Endothelial cell of umbilical vein (primary cell): ENCODE measurements around the gene FBXO10. TPM values are rescaled to one million over a fixed set of nuclear protein-coding genes. Genes with fewer than 3 reads are reported as not detected.

ENCODE experiments used
- BruUV-seq: library from RNA; stranded (reverse); fragments of 400-500 nt; replicated peaks from 2 replicates; lab custom pipeline; 2021; lab: Mats Ljungman, UMichigan
- CTCF ChIA-PET: fragments of 300-600, 350-600 bp; sonication (Branson Sonifier 250); formaldehyde crosslinking; loops from one replicate; lab custom pipeline; 2021; ENCODE audit warnings: antibody characterized with exemption, inconsistent platforms; lab: Charles Lee
- POLR2A ChIA-PET: fragments of 300-600, 350-600 bp; sonication (Branson Sonifier 250); formaldehyde crosslinking; loops from one replicate; lab custom pipeline; 2021; ENCODE audit warnings: antibody characterized with exemption, inconsistent platforms; lab: Charles Lee
- DNase-seq: peaks from one replicate; pipeline ENCODE4 v3.0.0-alpha.2; 2011; ENCODE audit warnings: low read depth, low spot score
- FAIRE-seq: peaks from 2 replicates; lab custom pipeline; 2011; peaks lifted over from hg19 to GRCh38; lab: Jason Lieb, UNC
- H2AFZ ChIP-seq: 2 replicates; pipeline ENCODE4 v1.6.0; 2012; ENCODE audit warnings: low read depth, low read length, control low read depth, inconsistent platforms
- H3K27ac ChIP-seq: 2 replicates; pipeline ENCODE4 v1.5.1; 2011; ENCODE audit warnings: low read depth, mild to moderate bottlenecking, control low read depth, low read length, moderate library complexity; ENCODE audit not compliant: insufficient read depth
- H3K27me3 ChIP-seq, 2 experiments: 2 replicates each; pipeline versions ENCODE4 v1.6.0 to v1.6.1; 2011; ENCODE audit warnings: low read length in 2 of 2, mixed read lengths in 1 of 2; ENCODE audit not compliant: control insufficient read depth in 2 of 2, insufficient read depth in 2 of 2
- H3K36me3 ChIP-seq, 2 experiments: 2 replicates in 1 of 2; 3 replicates in 1 of 2; pipeline ENCODE4 v1.5.1; 2011; ENCODE audit warnings: low read length in 2 of 2, mild to moderate bottlenecking in 1 of 2, moderate library complexity in 1 of 2; ENCODE audit not compliant: control insufficient read depth in 2 of 2, insufficient read depth in 2 of 2; ENCODE audit errors: extremely low read depth in 1 of 2
- H3K4me1 ChIP-seq: 3 replicates; pipeline ENCODE4 v1.5.1; 2011; ENCODE audit warnings: mild to moderate bottlenecking, low read length; ENCODE audit not compliant: control insufficient read depth, insufficient read depth; ENCODE audit errors: extremely low read depth
- H3K4me2 ChIP-seq: 2 replicates; pipeline ENCODE4 v1.6.1; 2011; ENCODE audit warnings: low read length, control low read depth, mixed read lengths; ENCODE audit not compliant: insufficient read depth
- H3K4me3 ChIP-seq, 3 experiments: fragments of 200-600 bp in 1 of 3; sonication (generic), shearing (Covaris generic) in 1 of 3; replicated peaks in 1 of 3; 2 replicates each; pipeline ENCODE4 v1.5.1; 2011 to 2016; ENCODE audit warnings: control low read depth in 3 of 3, low read length in 3 of 3, mild to moderate bottlenecking in 2 of 3, inconsistent platforms in 1 of 3, low read depth in 1 of 3, moderate library complexity in 1 of 3; ENCODE audit not compliant: insufficient read depth in 1 of 3
- H3K79me2 ChIP-seq: 2 replicates; pipeline ENCODE4 v1.6.0; 2012; ENCODE audit warnings: low read length, inconsistent platforms; ENCODE audit not compliant: control insufficient read depth, insufficient read depth
- H3K9ac ChIP-seq: replicated peaks from 2 replicates; pipeline ENCODE3; 2011; ENCODE audit warnings: low read length, control low read depth; ENCODE audit not compliant: insufficient read depth; ENCODE audit errors: extremely low read depth
- H3K9me1 ChIP-seq: replicated peaks from 3 replicates; pipeline ENCODE4 v1.6.0; 2011; ENCODE audit warnings: mild to moderate bottlenecking, low read length; ENCODE audit not compliant: control insufficient read depth, insufficient read depth; ENCODE audit errors: extremely low read depth
- H3K9me3 ChIP-seq: replicated peaks from 2 replicates; pipeline ENCODE4 v1.5.1; 2012; ENCODE audit warnings: low read length, inconsistent platforms; ENCODE audit not compliant: control insufficient read depth, insufficient read depth
- H4K20me1 ChIP-seq: replicated peaks from 2 replicates; pipeline ENCODE3; 2011; ENCODE audit warnings: mild to moderate bottlenecking, low read length; ENCODE audit not compliant: control insufficient read depth, insufficient read depth; ENCODE audit errors: extremely low read depth
- CTCF ChIP-seq, 2 donors: IDR thresholded peaks; 1 replicate in 1 of 2; 2 replicates in 1 of 2; pipeline ENCODE4 v1.5.1; 2011; ENCODE audit warnings: low read length in 2 of 2, mild to moderate bottlenecking in 2 of 2, moderate library complexity in 2 of 2, control low read depth in 1 of 2, inconsistent platforms in 1 of 2, low read depth in 1 of 2; ENCODE audit not compliant: insufficient read depth in 1 of 2; ENCODE audit errors: extremely low read depth in 1 of 2
- EZH2 ChIP-seq: IDR thresholded peaks from 2 replicates; pipeline ENCODE4 v1.6.1; 2012; ENCODE audit warnings: borderline replicate concordance, low read depth, mild to moderate bottlenecking, moderate library complexity, low read length, inconsistent platforms; ENCODE audit not compliant: severe bottlenecking
- FOS ChIP-seq: IDR thresholded peaks from 2 replicates; pipeline ENCODE4 v1.6.1; 2011; ENCODE audit warnings: mild to moderate bottlenecking, low read length, moderate library complexity, borderline replicate concordance; ENCODE audit not compliant: insufficient read depth
- GATA2 ChIP-seq: IDR thresholded peaks from 2 replicates; pipeline ENCODE4 v1.7.0; 2011; ENCODE audit warnings: low read depth, mild to moderate bottlenecking, moderate library complexity, mixed read lengths, low read length; ENCODE audit not compliant: insufficient read length, insufficient read depth
- JUN ChIP-seq: IDR thresholded peaks from 2 replicates; pipeline ENCODE4 v1.6.1; 2011; ENCODE audit warnings: borderline replicate concordance, low read depth; ENCODE audit not compliant: insufficient read length, insufficient read depth
- MAX ChIP-seq: IDR thresholded peaks from 2 replicates; pipeline ENCODE4 v1.6.1; 2011; ENCODE audit not compliant: insufficient read depth, insufficient read length
- MYC ChIP-seq: IDR thresholded peaks from one replicate; pipeline ENCODE4 v1.6.1; 2011; ENCODE audit warnings: mild to moderate bottlenecking, low read depth, low read length
- POLR2AphosphoS5 ChIP-seq: IDR thresholded peaks from 2 replicates; pipeline ENCODE4 v1.6.1; 2012; ENCODE audit warnings: low read depth, mild to moderate bottlenecking, control low read depth, low read length, moderate library complexity; ENCODE audit not compliant: insufficient read depth
- dilution Hi-C: fragments of 300-500 bp; cut with MboI; formaldehyde crosslinking; loops from one replicate; pipeline ENCODE4 v1.15.0; 2019; ENCODE audit warnings: low sequenced_read_pairs; ENCODE audit not compliant: extremely low pct_ligation_motif_present
- intact Hi-C: fragments of 100-400 bp; cut with micrococcal nuclease; formaldehyde crosslinking; loops from one replicate; pipeline ENCODE4 v1.10.0; 2022
- polyA plus RNA-seq, 4 experiments: library from polyadenylated mRNA; depleted of rRNA in 3 of 4; stranded (reverse) in 3 of 4; unstranded in 1 of 4; fragments of >200 nt; gene quantifications; 2 replicates each; pipeline versions ENCODE4 v1.2.1 to v1.2.3, GENCODE V29; 2011 to 2012; ENCODE audit warnings: missing spikeins in 1 of 4
- total RNA-seq: library from RNA; stranded (reverse); gene quantifications from 2 replicates; pipeline ENCODE4 v1.2.3, GENCODE V29; 2021

FBXO10 gene
- total and polyA plus RNA-seq, 2 donors (not counting 3 experiments of a cell fraction or from before 2014, with no cell fraction given): 11.8 to 14.4 TPM

- no peak for DNase-seq
- POLR2A ChIA-PET: no interaction called here
- Histone ChIP-seq H3K9me3 (no peaks in the 10 kb centered on the region), H3K9me1 (no peaks in the 10 kb centered on the region), H3K4me1 (peaks cover 4% of the 10 kb centered on the region), H3K79me2 (no peaks in the 10 kb centered on the region), H3K27ac (no peak overlapping the region), H3K4me2 (no peak overlapping the region), H4K20me1 (no peaks in the 10 kb centered on the region), H3K27me3 (no peaks in the 10 kb centered on the region), H3K36me3 (peaks cover 4 to 8% of the 10 kb centered on the region in 2 experiments), H3K4me3 (no peak overlapping the region), H3K9ac (no peak overlapping the region), H2AFZ (no peak overlapping the region)
- intact Hi-C loops: no loop called here
- FAIRE-seq: no peak
- no peak for TF ChIP-seq GATA2
- TF ChIP-seq CTCF (IDR thresholded peaks at IDR 0.05; ENCODE audit: extremely low read depth in 1 of 2, insufficient read depth in 1 of 2, low read depth in 1 of 2, low read length in 2 of 2): no peak
- no peak for TF ChIP-seq MYC
- no peak for TF ChIP-seq MAX
- TF ChIP-seq POLR2AphosphoS5: no peak
- no peak for TF ChIP-seq FOS
- no peak for TF ChIP-seq EZH2
- TF ChIP-seq JUN: no peak
- CTCF ChIA-PET: no interaction called here
- dilution Hi-C loops: no loop called here
- no TSS peak for BruUV-seq
Observed at GRCh38 chr9:37491939-37492338, 84.2 kb downstream of the FBXO10 start.
